Sigmoid colon (tissue), 4 donors: ENCODE data around the gene OSMR.

ENCODE experiments used
- CTCF ChIP-seq, 4 experiments: fragments of 450-650 bp in 3 of 4; fragments of 200-600 bp in 1 of 4; IDR thresholded peaks; one replicate each; pipeline ENCODE4 v1.5.1; 2016 to 2019; ENCODE audit warnings: antibody characterized with exemption in 4 of 4, mild to moderate bottlenecking in 3 of 4, moderate library complexity in 2 of 4
- EP300 ChIP-seq, 4 donors: sonication (generic); formaldehyde crosslinking; IDR thresholded peaks; one replicate each; pipeline ENCODE4 v1.6.1; 2017; ENCODE audit warnings: antibody characterized with exemption in 4 of 4
- POLR2A ChIP-seq, 2 donors: fragments of 450-650 bp; IDR thresholded peaks; one replicate each; pipeline ENCODE4 v1.6.1; 2016; ENCODE audit warnings: antibody characterized with exemption in 2 of 2, mild to moderate bottlenecking in 2 of 2, moderate library complexity in 2 of 2

GRCh38 chr5:38944282-38944681, 98.5 kb downstream of the OSMR start:
- TF ChIP-seq CTCF (IDR thresholded peaks at IDR 0.05) (no peak), POLR2A (IDR thresholded peaks at IDR 0.05) (no peak), EP300 (IDR thresholded peaks at IDR 0.05) (no peak)
